ENCODE results near the gene CYP39A1.

The CYP39A1 gene

DNA sequence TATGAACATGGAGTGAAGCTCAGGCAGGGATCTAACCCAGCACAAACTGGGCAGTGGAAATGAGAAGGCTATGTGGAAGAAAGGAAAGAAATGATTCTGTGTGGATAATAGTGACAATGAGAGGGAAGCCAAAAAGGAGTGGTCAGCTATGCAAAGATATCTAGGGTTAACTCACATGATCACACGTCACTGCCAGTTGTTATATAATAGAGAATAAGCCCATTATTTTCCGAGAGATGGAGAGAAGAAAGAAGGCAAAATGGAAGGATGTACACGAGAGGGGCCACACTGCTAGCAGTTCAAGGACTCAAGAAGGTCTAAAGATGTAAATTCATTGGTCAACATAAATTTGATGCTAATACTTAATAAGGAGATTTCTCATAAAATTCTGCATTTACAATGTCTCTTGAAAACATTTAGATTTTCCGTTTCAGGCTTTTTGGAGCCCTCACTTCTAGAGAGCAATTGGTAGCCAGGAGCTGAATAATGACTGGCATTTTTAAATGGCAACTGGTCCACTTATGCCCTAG is 142.6 kb downstream of the CYP39A1 start:
- DNase-seq, result no peak

DNA sequence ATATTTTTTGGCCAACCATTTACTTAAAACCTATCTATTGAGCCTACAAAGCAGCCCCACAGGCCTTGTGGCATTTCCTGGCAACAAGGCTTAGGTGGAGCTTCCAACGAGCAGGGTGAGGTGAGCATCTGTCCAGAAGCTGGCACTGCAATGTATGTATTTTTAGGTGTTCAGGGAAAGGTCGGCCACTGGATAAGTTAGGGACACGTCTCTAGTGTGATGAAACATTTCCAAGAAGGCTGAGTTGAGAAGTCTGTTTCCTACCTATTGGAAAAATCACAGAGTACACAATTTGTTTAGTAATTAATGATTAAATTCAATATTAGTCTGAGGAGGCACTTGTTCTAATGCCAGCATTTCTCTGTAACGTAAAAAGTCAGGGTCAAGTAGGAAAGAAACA is 143.6 kb downstream of the CYP39A1 start:
- no peak for DNase-seq

DNA sequence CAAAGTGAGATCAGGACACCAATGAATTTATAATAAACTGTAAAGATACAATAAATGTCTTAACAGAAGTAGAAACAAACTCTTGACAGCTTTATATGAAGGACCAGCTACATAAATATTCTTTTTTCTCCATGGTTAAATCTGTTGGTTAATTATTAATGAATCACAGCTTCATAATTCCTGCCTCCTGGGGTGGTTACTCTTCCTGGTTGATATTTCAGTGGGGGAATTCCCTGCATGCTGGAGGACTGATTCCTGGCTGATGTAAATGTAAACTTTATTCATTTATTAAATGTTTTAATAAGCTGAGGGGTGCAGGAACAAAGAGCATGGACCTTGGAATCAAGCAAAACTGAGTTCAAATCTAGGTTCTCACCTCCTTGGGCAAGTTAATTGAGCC is 145.2 kb downstream of the CYP39A1 start:
- no peak for DNase-seq

DNA sequence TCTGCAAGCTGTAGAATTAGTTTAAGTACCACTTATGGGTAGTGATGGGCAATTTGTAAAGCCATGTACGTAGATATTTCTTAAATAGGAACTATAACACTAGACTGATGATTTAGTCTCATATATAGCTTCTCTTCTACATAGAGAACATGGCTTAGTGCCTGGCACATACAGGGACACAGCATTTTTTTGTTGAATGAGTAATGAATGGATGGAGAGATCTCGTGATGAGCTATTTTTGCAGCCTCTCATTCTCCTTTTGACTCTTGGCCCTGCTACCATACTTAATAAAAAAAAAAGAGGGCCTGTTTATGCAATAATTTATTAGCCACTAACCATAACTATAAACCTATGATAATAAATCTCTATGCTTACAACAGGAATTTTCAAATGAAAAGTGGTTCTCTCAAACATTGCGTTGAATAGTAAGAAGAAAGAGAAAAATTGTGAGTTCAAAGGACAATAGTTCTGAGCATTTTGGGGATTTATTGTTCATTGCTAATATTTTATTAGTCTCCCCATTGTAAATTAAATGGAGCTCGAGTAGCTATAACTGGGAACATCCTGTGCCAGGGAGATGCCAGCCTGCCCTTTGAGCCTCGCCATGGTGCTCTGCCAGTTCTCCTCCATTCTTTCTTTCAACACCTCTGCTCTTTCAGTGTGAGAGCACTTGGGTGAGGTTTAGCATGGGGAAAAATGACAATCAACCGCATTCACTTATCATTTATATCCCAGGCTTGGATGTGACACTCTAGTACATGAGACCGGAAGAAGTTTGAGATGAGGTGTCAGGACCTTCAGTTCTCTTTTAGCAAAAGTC is 146.7 kb downstream of the CYP39A1 start:
- DNase-seq, result no peak

DNA sequence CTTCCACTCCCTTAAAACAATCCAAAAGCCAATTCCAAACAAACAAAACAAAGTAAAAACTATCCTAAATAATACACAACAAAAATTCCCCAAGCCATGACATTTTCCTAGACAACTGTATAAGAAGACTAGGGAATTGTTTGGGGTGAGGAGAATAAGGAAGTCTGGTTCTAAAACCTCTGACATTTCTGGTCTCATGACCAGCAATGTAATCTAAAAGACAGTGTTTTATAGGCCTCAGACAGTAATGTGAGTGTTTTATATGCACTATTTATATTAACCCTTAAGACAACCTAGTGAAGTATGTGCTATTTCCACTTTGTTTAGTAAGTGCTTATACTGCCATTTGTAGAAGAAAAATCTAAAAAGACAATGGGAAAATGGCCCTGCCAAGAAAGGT is 148.4 kb downstream of the CYP39A1 start:
- no peak for DNase-seq

DNA sequence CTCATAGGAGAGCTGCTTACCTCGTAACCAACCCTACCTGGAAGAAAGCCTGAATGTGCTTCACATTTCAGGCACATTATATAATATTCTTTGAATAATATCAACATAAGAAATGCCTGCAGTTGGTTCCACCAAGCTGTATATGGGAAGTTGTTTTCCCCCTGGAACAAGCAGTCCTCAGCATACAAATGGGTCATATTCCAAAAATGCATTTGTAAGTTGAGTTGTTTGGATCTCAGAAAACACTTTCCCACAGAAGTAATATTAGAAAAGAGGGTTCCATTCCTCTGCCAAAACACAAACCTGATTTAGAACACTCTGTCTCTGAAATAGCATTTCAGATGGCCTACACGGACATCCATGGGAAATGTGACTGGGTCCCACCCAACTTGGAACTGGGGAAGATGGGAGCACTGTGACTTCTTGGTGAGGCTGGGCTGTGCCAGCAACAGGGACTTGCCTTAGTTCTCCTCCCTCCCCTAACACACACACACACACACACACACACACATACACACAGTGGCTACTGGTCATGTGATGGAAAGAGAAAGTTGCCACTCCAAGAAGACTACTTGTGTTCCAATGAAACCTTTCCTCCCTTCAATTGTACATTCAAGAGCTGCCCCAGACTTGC is 150.0 kb downstream of the CYP39A1 start:
- DNase-seq, result no peak

DNA sequence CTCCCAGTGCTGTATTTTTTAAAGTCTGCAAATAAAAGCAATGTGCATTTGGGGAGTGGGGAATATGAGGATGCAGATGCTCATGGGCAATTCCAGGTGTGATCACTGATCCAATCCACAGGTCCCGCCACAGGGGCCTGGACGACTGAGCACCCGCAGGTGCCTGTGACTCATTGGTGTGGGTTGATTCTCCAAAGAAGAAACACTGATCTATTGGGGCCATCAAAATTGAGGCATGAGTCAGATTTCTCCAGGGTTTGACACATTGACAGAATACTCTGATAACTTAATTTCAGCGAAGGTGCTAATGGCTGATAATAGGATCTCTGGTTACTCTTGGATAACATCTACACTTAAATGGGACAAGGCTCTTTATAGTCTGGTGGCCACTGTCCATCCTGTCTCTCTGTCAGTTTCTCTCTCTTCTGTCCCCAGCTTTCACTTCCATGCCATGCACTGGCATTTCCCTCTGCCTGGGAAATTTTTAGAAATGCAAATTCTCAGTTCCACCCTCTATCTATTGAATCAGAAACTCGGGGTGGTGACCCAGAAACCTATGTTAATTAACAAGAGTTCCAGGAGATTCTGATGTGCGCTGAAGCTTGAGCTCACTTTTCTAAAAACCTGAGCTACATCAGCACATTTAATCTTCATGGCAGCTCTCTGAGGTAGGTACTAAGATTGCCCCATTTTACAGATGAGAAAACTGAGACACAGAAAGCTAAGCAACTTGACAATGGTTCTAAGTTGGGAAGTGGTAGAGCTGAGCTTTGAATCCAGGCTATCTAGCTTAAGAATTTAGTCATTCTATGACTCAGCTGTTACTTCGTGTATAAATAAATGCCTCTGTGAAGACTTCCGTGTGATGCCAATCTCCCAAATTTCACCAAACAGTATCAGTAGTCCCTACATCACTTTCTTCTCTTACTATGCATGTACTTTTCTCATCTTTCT is 151.2 kb downstream of the CYP39A1 start:
- DNase-seq, result no peak

DNA sequence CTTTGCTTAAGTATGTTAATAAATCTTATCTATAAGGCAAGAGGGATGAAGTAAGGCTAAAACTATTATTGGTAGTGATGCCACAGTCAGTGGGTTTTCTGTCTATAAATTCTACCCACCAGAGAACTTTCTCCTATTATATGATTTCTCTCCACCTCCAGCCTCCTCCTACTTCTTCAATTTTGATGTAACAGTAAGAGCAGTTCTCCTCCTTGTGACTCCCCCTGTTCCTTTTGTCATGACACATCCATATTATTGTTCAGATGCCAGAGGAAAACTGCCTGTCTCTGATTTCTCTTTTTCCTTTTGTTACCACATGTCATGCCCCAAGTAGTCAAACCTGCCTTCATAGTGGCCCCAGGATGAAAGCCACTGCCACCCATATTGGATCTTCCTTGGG is 152.2 kb downstream of the CYP39A1 start:
- DNase-seq, result no peak

Measured in hematopoietic multipotent progenitor cell treated with erythropoietin and hydrocortisone succinate and interleukin-3 and kit ligand, for 4 days (in vitro differentiated cells).